Measurements from ENCODE around the gene HYOU1. TPM values are rescaled to one million over a fixed set of nuclear protein-coding genes. Genes with fewer than 3 reads are reported as not detected.
"Not testable (repeated sequence)": the region's sequence is repeated elsewhere in the genome, so short reads cannot be mapped to it uniquely, and the experiment has no call there.

Gene HYOU1
- total RNA-seq, 1 experiment from 2014 or later, result 161 TPM

DNA sequence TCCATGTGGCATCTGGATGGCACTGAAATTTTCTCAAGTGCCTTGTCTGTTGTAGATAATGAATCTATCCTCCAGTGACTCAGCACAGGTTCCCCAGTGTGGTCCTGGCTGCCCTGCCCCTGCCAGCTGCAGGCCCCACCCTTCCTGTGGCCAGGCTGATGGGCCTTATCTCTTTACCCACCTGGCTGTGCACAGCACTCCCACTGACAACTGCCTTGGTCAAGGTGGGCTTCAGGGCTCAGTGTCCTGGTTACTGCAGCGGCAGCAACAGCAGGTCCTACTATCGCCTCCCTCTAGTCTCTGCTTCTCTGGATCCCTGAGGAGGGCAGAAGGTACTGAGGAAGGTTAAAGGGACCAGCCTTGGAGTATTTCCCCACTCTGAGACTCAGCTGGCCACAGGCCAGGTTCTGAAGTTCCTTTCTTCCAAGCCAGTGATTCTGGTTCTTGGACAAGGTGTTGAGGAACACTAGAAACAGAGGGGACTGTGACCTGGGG lies 30.8 kb upstream of the HYOU1 start:
- peak; percentile 9 for DNase-seq (ENCODE audit: low spot score)

DNA sequence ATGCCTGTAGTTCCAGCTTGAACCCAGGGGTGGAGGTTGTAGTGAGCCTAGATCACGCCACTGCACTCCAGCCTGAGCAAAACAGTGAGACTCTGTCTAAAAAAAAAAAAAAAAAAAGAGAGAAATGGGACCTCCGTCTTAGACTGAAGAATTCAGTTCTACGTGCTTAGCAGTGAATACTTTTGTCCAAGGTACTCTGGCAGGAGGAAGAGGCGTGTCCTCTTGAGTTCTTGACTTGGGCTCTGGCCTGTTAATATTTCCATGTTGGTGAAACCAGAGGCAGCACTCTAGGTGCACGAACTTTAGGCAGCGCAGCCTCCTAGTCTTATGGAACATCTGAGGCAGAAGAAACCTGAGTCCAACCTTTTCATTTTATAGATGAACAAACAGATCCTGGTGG lies 30.1 kb upstream of the HYOU1 start:
- peak; percentile 14 for DNase-seq (ENCODE audit: low spot score)

DNA sequence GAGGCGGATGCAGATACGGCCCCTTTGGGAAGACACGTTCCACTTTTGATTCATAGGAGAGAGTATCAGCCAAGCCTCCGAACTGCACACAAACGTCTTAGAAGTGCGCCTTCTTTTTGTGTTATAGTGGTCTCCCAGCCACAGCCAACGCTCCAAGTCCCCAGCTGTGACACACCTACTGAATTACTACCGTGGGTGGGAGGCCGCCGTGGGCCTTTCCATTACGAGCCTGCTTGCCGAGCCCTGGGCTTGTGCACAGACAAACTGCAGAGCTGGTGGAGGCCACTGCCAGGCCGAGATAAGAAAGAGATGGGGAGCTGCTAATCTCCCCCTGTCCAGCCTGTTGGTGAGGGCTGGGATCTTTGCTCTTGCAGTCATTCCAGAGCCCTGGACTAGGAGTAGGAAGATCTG lies 28.4 kb upstream of the HYOU1 start:
- DNase-seq (ENCODE audit: low spot score), result no peak

DNA sequence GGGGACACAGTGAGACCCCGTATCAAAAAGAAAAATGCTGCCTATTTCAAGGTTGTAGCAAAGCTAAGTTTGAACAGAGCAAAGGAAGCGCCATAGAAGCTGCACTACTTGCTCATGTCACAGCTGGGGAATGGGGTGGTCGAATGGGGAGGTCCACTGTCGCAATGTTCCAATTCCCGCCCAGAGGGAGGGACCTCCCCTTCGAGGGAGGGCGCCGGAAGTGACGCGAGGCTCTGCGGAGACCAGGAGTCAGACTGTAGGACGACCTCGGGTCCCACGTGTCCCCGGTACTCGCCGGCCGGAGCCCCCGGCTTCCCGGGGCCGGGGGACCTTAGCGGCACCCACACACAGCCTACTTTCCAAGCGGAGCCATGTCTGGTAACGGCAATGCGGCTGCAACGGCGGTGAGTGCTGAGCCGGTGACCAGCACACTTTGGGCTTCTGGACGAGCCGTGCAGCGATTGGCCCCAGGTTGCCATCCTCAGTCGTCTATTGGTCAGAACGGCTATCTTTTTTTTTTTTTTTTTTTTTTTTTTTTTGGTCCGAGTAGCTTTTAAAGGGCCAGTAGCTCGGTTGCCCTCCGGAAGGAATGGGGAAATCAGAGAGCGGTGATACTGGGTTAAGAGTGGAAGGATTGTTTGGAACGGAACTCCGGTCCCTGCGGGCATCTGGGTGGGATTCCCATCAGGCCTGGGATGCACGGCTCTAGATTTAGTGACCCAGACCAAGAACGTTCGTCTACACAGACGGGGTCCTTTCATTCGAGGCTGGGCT lies 27.8 kb upstream of the HYOU1 start, which contains the start of gene HMBS:
Gene HMBS, plus strand, starts transcription at position 219 of the 774 bp plus-strand sequence. Its CDS starts 153 bp downstream, at position 372.
- DNase-seq (ENCODE audit: low spot score), result peak; percentile 98

DNA sequence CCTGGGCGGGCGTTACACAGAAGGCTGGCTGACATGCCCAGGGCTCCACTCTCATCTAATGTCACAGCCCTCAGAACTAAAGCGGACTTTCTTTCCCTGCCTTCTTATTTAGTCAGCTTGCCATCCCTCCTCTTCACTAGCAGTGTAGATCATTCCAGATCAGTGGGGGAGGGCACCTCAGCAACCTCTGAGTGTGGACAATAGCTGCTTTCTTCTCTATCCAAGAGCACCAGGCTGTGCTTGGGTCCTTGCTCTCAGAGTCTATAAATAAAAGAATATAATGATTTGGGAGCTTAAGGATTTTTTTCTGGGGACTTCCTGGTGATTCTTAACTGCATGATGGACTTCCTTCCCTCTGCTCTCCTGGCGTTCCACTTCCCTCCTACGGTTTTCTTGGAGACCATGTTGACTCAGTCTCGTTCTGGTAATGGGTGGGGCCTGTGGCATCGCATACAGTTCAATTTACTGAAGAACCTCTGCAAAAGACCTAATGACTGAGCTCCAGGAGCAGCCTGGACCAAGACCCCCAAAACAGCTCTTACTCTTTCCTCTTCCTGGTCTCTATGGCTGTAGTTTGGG lies 24.8 kb upstream of the HYOU1 start:
- no peak for DNase-seq (ENCODE audit: low spot score)

DNA sequence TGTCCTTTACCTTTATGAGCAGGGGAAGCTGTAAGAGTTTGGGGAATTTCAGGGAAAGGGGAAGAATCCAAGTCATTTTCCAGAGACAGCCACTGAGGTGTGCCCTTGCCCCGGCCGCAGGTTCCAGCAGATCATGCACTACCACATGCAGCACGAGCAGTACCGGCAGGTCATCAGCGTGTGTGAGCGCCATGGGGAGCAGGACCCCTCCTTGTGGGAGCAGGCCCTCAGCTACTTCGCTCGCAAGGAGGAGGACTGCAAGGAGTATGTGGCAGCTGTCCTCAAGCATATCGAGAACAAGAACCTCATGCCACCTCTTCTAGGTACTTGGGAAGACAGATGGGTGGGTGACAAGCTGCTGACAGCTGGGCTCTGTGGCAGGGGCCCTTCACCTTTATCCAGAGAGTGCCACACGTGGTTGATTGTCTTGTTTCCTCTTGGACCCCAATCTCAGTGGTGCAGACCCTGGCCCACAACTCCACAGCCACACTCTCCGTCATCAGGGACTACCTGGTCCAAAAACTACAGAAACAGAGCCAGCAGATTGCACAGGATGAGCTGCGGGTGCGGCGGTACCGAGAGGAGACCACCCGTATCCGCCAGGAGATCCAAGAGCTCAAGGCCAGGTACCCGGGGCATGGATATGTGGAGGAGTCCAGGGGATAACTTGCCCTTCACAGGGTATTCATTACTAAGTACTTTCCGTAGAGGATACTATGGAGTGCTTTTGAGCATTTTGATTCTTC lies 21.8 kb upstream of the HYOU1 start:
- no peak for DNase-seq (ENCODE audit: low spot score)

DNA sequence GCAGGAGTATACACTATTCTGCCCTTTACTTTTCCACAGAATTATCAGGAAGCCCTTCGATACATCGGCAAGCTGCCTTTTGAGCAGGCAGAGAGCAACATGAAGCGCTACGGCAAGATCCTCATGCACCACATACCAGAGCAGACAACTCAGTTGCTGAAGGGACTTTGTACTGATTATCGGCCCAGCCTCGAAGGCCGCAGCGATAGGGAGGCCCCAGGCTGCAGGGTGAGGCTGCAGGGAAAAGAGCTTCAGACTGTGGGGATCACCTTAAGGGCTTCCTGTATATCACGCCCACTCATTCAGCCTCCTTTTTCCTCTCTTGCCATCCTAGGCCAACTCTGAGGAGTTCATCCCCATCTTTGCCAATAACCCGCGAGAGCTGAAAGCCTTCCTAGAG lies 20.8 kb upstream of the HYOU1 start:
- DNase-seq (ENCODE audit: low spot score), result no peak

DNA sequence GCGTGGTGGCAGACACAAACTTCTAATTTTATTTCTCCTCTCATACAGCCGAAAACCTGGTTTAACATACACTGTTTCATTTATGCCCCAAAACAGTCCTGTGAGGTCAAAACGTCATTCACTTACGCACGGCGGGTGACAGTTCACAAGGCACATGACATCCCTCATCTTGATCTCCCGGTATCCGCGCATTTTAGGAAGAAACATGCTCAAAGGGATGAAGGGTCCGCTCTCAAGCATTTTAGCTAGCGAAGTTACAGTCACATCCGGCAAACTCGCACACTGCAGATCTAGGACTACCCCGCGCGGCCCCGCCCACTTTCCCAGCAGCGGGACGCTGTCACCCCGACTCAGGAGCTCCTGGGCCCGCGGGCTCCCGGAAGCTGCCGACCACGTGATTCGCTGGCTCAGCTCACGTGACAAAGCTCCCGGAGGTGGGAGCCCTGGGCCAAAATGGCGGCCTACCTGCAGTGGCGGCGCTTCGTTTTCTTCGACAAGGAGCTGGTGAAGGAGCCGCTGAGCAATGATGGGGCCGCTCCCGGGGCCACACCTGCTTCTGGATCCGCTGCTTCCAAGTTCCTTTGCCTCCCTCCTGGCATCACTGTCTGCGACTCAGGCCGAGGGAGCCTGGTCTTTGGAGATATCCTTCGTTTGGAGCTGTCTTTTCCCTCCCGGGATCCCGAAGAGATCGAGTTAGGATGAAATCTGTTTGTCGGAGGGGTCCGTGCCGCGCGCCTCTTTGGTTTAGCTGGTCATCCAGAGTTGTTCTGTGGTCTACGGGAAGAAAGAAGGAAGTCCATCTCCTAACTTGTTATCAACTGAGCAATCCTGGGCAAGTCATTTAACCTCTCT lies 10.6 kb upstream of the HYOU1 start, which contains the start of gene VPS11:
Gene VPS11, plus strand, starts transcription at position 448 of the 852 bp plus-strand sequence. Its CDS starts 6 bp downstream, at position 454.
- DNase-seq (ENCODE audit: low spot score), result peak; percentile 99

DNA sequence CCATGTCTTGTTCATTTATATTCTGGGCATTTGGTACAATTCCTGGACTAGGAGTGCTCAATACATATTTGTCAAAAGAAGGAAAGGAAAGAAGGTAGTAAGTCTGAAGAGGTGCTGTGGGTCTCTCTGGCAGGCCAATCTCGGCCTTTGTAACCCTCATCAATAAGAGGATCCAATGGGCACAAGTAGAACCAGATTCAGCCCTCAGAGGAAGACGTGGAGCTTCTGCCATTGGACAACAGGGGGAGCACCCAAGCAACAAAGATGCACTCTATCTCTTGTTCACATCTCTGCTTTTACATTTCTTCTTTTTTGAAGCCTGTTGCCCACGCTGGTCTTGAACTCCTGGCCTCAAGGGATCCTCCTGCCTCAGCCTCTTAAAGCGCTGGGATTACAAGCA lies 8.4 kb upstream of the HYOU1 start:
- DNase-seq (ENCODE audit: low spot score), result peak; percentile 51

DNA sequence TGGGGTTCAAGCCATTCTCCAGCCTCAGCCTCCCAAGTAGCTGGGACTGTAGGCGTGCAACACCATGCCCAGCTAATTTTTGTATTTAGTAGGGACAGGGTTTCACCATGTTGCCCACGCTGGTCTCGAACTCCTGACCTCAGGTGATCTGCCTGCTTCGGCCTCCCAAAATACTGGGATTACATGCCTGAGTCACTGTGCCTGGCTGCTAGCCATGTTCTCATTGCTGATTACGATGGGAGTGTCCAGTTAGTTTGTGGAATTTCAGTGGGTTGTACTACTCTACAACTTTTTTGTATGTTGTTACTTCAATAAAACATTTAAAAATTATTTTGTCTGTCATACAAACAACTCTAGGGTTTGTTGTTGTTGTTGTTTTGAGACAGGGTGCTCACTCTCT lies 5.8 kb upstream of the HYOU1 start:
- DNase-seq (ENCODE audit: low spot score), result no peak

DNA sequence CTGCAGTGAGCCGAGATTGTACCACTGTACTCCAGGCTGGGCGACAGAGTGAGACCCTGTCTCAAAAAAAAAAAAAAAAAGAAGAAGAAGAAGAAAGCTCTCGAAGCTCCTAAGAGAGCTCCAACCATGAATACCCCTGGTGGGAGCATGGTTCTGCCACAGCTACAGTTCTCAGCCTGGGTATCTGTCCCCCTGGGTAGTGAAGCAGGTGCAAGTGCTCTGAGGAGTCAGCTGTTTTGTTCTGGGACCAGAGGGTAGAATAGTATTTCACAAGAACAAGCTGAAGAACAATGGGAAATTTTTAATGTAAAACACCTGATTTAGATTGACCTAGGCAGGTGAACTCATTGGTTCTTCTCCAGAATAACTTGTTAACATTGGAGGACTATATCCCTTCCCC lies 4.3 kb upstream of the HYOU1 start:
- no peak for DNase-seq (ENCODE audit: low spot score)

DNA sequence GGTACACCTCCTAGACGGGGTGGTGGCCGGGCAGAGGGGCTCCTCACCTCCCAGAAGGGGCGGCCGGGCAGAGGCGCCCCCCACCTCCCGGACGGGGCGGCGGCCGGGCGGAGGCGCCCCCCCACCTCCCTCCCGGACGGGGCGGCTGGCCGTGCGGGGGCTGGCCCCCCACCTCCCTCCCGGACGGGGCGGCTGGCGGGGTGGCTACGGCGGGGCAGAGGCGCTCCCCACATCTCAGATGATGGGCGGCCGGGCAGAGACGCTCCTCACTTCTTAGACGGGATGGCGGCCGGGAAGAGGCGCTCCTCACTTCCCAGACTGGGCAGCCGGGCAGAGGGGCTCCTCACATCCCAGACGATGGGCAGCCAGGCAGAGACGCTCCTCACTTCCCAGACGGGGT lies 2.1 kb upstream of the HYOU1 start:
- not testable (repeated sequence) for DNase-seq (ENCODE audit: low spot score)

DNA sequence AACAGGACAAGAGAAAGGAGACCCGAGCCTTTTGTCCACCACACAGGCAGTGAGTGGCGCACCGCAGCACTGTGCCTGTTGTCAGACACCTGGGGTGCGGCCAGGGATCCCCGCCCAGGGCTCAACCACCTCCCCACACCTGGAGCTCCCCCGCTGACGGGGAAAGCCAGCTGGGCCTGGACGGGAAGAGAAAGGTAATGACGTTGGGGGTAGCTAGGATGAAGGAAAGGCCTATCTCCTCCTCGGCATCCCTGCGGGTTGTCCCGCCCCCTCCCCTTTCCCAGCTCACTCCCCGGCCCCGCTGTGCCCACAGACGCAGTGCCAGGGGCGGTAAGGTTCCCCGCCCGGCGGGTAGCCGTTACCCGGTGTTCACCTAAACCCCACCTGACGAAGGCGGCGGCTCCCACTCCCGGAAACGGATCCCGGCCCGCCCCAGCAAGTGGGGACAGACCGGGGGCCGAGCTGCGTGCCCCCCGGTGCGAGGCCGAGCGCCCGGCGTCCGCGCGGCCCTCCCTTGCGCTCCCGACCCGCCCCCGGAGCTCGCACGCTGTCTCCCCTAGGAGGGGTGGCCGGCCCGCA lies 495 bp downstream of the HYOU1 start:
- DNase-seq (ENCODE audit: low spot score), result peak; percentile 64

DNA sequence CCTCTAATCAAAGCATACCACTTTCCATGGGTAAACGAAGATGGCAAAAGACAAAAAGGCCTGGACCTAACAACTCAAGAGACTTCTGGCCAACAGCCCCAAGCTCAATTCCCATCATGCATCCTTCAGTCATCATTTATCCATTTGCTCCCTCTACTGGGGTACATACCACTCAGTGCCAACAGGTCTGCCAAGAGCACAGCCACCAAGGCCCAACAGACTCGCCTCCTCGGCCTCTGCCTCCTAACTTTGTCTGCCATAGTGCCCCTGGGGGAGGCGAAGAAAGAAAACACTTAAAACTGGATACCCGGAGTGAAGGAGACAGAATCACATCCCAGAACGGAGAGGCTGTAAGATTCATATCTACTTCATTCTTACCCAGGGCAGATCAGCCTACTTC lies 1.1 kb downstream of the HYOU1 start:
- DNase-seq (ENCODE audit: low spot score), result peak; percentile 55

DNA sequence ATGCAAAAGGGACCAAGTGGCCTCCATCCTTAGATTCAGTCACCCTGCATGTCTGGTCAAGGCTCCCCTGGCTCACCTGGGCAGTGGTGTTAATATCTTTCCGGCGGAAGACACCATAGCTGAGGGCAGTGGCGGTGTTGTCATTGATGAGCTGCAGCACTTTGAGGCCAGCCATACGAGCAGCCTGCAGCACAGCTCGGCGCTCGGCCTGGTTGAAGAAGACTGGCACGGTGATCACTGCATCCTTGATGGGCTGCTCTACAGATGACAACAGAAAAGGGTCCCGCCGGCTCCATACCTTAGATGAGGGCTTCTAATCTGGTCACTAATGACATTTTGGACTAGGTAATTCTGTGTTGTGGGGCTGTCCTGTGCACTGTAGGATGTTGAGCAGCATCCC lies 2.6 kb downstream of the HYOU1 start:
- DNase-seq (ENCODE audit: low spot score), result no peak

DNA sequence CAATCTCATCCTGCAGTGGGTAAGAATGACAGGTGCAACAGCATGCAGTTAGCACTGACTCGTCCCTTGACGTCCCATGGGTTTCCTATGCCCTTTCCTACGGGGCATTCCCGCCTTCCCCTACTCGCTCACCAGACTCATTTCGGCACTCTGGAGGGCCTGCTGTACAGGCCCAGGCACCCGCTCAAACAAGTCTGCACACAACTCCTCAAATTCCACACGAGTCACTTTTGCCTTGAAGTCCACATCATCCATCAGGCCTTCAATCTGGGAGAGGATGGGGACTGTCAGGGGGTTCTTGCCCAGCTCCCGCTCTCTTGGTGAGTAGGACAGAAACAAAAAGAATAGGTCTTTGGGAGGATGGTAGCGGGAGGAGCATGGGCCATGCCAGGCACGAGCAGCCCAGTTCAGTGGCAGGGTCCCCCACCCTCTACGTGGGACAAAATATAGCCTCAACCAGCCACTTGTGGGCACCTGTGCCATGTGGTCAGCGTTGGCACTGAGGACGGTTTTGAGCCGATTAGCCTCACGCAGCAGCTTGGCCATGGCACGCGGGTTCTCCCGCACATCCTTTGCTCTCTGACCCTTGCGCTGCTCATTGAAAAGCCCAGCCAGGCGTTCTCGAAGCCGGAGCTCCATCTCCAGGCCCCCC lies 4.7 kb downstream of the HYOU1 start:
- no peak for DNase-seq (ENCODE audit: low spot score)

DNA sequence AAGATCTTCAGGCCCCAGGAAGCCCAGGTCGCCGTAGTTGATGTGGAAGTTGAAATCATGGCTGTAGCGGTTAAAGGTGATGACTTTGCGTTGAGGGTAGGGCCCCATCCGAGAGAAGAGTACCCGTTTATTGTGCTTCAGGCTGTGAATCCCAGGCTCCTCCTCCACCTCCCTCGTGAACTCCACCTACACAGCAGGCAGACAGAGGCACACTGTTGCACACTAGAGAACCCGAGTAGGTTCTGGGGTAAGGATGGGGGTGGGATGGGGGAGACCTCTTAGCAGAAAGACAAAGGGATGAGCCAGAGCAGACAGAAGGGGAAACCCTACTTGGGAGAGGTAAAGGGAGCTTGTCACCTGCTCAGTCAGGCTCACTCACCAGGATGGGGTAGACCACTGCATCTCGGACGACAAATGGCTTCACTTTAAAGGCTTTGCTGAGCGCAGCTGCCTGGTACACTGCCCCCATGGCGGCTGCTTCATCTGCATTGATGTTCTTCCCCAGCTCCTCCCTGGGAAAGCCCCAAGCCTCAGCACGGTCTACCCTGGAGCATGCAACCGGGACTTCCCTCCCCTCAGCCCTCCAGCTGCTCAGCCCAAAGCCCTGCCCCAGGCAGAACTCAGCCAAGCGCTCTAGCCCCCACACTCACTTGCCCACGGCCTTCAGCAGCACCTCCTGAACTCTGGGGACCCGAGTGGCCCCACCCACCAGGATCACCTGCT lies 5.4 kb downstream of the HYOU1 start:
- no peak for DNase-seq (ENCODE audit: low spot score)

DNA sequence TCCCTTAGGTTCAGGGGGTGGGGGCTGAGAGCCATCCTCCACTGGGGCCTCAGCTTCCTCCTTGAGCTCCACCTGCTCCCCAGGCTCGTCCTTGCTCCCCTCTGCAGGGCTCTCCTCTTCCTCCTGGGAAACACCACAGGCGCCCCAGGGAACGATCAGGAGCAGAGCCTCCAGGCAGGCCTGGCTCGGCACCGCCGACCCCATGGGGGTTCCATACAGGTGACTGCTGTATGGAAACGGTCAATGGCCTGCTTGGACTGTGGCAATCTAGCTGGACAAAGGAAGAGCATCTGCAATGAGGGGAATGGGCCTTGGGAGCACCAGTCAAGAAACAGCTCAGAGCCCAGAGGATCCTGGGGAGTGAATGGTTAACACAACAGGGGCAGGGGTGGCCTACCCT lies 7.9 kb downstream of the HYOU1 start:
- no peak for DNase-seq (ENCODE audit: low spot score)

DNA sequence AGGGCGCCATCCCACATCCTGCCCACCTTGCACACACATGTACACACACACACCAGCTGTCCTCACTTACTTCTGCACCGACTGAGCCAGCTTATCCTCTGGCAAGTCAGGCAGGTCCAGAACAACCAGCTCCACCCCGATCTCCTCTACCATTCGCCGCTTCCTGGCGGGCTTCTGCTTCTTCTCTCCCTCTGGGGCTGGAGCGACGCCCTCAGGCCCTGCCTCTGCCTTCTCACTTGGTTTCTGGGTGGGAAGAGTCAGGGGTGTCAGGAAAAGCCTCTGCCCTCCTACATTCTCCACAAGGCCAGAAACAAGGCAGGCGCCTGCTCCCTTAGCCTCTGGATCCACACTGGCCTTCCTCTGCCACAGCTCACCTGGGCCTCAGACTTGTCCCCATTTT lies 8.4 kb downstream of the HYOU1 start:
- no peak for DNase-seq (ENCODE audit: low spot score)

DNA sequence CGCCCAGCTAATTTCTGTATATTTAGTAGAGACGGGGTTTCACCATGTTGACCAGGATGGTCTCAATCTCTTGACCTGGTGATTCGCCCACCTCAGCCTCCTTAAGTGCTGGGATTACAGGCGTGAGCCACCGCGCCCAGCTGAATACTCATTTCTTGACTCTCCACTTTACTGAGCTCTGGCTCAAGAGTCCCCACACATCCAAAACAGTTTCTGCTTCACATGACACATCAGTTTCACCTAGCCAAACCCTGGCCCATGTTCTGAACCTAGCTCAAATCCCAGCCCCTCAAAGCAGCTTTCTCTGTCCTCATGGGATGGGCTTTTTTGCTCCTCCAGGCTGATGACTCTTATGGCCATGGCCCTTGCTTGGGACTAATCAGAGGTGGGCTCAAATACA lies 9.8 kb downstream of the HYOU1 start:
- no peak for DNase-seq (ENCODE audit: low spot score)
